ENCODE measurements around the gene USP10.

DNA sequence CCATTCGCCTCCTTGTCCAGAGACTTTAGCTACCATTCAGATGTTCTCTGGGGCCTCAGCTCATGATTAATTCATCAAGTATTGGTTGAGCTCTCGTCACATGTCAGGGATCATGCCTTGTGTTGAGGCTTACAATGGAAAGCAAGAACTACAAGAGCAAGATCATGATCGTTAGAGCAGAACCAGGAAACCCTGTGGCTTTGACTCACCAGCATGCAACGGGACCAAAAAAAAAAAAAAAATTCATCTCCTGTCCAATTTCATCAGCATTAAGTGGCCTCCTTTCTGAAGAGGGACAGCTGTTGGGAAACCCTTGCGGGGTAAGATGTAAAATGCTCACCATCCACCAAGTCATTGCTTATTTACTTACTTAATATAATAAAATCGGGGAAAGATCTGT is 12.1 kb upstream of the USP10 start:
- TF ChIP-seq, protein P1, sequence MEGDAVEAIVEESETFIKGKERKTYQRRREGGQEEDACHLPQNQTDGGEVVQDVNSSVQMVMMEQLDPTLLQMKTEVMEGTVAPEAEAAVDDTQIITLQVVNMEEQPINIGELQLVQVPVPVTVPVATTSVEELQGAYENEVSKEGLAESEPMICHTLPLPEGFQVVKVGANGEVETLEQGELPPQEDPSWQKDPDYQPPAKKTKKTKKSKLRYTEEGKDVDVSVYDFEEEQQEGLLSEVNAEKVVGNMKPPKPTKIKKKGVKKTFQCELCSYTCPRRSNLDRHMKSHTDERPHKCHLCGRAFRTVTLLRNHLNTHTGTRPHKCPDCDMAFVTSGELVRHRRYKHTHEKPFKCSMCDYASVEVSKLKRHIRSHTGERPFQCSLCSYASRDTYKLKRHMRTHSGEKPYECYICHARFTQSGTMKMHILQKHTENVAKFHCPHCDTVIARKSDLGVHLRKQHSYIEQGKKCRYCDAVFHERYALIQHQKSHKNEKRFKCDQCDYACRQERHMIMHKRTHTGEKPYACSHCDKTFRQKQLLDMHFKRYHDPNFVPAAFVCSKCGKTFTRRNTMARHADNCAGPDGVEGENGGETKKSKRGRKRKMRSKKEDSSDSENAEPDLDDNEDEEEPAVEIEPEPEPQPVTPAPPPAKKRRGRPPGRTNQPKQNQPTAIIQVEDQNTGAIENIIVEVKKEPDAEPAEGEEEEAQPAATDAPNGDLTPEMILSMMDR (IDR thresholded peaks at IDR 0.05 in 4 of 5, conservative IDR thresholded peaks at IDR 0.05 in 1 of 5), result no peak
- no peak for TF ChIP-seq POLR2A (IDR thresholded peaks at IDR 0.05)
